Measurements from ENCODE around the gene ELAVL4.
"Not testable (repeated sequence)": the region's sequence is repeated elsewhere in the genome, so short reads cannot be mapped to it uniquely, and the experiment has no call there.

Gene ELAVL4

DNA sequence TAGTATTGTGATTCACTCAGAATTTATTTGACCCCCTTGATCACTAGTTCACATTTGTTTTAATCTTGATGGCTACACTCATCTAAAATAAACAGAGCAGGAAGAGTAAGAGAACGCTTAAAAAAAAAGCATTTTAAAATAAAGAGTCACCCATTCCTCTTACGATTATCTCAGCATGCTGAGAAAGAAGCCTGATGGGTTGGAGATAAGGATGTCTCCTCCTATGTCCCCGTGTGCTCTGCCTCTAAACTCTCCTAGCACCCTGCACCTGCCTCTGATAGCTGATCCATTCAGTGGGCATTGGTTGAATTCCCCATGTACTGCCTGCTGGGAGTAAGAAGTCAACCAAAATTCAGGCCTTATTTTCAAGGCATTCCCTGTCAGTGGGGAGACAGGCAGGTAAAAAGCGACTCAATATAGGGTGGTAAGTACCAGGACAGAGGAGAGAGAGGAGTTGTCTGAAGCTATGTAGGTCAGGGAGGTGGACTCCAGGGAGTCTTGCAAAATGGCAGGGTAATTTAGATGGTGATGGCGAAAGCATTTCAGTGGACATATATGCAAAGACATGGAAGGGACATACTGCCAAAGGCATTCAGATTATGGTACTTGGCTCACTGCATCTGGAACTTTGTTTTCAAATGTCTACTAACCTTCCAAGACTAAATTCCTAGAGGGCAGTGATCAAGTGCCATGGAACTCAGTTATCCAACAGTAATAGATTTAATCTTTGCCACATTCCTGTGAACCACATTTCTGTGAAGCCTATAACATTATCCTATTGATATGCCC is 18.4 kb downstream of the ELAVL4 start:
- no peak for DNase-seq (ENCODE audit: low read depth)

DNA sequence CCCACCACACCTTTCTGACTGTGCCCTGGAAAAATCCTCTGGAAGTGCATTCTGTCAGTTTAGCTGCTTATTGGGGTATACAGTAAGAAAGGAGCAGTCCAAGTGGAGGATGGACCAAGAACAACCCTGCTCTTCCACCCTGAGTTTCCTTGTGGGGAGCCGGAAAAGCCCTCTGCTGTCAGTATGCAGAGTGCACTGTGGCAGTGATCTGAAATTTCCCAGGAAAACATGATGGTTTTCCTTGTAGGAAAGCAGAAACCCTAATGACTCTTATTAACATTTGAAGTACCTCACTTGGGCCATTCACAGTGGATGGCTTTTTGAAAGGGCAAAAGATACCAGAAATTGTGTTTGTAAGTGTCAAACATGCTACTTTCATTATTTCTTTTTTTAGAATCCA is 20.5 kb downstream of the ELAVL4 start:
- no peak for DNase-seq (ENCODE audit: low read depth)

DNA sequence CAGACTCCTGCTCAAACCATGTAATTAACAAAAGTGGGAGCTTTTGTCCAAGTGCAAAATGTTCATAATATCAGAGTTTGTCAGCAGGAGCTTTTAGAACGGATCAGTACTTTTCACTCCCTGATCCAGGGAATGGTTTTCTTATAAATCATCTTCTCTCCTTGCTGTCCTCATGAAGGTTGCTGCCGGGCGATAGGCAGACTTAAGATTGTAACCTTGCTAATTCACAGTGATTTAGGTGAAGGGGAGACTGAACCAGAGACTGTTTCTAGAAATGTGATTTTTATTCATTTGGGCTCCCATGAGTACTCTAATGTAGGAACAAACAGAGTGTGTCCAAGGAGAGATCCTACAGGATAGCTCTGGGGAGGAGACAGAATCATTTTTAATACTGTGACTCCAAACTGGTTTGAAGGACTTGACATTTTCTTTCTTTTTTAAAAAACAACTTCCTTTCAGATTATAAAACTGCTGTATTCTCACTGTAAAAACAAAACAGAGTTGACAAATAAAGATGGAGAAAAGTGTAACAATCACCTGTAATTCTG is 23.7 kb downstream of the ELAVL4 start:
- no peak for DNase-seq (ENCODE audit: low read depth)

DNA sequence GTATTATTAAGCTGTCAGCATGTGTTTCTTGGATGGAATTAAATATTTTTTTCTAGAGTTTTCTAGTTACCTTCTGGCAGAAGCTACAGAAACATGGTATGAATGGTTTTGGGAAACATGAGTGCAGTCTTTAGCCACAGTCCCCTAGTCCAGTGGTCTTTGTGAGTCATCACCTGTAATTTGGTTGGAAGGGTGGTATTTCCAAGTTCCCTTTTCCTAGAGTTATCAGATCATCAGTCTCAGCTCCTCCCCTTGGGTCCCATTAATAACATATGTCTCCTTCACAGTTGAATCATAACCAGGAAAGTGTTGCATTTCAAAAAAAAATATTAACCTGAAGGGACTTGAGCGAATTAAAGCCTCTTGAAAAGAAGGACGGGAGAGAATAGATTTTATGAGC is 27.0 kb downstream of the ELAVL4 start:
- DNase-seq (ENCODE audit: low read depth), result no peak

DNA sequence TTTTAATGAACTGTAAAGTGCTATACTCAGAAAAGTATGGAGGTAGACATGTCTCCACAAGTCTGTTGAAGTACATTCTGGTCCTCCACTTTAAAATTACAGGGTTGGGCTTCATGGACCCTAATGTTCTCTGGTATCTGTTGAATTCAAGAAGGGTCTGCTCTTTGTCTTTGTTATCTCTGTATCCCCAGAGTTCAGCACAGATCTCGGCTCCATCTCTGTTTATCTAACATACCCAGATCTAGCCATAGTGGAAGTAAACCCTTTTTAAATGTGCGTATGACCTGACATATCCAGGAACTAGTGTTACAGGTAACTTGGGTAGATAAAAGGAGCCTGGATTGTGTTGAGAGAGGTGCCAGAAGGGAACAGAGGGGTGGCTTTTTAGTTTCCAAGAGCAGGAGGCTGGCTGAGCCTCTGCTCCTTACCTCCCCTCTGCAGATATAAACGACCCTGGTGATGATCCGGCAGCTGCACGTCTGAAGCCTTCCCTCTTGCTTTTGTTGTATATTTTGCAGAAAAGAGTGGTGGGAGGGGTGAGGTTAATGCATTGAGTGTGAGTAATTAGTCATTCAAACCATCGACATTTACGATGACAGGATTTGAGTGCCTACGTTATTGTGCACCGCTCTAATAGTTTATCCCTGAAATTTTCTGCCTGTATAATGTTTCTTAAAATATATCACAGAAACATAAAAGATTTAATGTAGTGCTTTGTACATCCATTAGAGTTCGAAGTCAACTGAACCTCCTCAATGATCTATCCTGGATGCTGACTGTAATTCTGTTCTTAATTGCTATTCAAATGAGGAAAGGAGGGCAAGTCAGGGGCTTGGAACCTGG is 30.8 kb downstream of the ELAVL4 start:
- no peak for DNase-seq (ENCODE audit: low read depth)

DNA sequence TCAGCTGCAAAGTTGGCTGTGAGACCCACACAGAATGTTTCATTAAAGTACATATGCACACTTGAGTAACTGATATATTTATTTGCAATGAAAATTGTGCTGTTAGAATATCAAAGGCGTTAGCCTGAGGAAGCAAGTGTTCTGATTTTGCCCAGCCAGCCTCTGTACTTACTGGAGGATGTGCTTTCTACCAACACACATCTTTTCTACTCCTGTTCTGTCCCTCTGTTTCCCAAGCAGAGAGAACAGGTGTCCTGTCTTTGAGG is 31.4 kb downstream of the ELAVL4 start:
- DNase-seq (ENCODE audit: low read depth), result no peak

DNA sequence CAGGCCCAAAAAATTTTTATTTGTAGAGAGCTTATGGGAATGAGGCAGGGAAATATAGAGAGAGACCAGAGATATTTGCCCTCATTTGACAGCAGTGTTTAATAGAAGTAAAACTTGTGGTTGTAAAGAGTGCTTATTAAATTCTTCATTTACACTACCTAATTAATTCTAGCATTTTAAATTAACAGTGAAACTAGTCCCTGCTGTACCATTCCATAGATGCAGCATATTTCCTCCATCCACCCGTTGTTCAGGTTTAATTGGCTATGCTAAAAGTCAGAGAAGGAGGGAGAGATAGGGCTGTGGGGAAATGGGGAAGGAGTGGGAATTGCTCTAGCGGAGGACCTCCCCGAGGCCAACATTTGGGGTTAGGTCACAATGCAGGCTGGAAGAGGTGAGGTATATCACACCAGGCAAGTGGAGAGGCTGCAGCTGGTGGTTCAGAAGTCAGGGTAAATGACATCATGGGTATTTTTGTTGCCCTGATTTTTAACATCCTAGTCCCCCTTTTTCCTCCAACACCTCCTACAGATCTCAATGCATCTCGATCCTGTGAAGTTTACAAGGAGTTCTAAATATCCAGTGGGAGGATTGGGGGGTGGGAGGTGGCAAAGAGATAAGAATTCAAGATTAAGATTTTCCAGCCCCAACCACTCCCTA is 38.6 kb downstream of the ELAVL4 start:
- DNase-seq (ENCODE audit: low read depth), result no peak

DNA sequence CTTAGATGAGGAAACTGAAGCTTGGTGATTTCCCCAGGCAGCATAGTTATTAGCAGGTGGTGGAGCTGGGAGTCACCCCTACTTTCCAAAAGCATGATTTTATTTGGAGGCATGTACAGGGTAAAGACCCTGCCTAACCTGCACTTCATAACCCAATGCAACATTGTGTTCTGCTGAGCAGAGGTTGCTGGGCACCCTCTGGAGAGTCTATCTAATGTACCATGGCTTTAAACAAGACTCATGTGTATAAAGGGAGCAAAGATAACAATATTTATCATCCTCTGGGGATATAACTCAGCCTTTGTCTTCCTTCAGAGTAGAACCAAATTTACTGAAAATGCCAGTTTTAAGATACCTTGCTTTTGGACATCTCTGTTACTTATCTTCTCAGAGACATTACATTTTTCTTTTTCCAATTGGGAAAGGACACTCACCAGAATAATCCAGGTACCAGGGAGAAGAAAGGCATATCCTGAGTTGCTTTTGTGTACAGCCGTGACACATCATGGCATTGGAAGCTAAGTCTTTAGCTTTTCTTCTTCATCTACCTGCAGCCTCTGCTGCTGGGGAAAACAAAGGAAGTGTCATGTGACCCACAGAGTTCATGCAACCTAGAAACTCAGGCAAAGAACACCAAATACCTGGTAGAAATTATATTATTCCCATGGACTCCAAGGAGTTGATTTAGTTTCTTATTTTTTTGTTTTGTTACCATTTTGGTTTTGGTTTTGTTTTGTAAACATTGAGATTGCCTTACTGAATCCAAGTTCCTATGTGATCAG is 39.6 kb downstream of the ELAVL4 start:
- no peak for DNase-seq (ENCODE audit: low read depth)

DNA sequence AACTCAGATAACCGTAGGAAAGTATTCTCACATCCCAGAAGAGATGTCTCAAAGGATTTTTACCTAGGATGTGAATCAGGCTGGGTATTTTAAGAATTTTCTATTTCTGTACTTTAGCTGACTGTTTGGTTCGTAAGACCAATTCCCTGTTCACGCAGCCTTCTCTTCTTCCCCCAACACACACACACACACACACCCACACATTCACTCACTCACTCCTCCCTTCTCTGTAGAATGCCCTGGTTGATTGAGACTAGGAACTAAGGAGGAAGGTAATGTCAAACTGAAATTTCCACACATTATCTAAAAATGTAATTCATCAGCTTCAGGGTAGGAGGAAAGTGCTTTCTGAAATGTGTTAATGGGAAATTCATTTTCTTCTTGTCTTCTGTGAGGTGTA is 43.5 kb downstream of the ELAVL4 start:
- no peak for DNase-seq (ENCODE audit: low read depth)

DNA sequence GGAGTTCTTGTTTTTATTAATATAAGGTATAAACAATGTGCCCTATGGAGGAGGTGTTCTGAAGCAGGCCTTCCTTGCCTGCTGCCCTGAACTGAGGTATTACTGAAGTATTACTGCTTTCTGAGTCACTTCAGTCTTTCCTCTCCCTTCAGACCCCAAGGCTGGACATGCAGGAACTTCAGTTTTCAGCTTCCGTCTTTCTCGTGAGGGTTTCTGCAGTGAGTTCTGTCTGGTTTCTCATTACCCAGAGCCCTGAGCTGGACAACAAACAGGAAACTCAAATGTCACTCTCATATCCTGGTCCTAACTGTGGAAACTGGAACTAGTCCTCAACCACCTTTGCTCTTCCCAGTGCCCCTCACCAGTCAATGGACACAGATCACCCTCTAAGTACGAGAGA is 46.8 kb downstream of the ELAVL4 start:
- DNase-seq (ENCODE audit: low read depth), result no peak

DNA sequence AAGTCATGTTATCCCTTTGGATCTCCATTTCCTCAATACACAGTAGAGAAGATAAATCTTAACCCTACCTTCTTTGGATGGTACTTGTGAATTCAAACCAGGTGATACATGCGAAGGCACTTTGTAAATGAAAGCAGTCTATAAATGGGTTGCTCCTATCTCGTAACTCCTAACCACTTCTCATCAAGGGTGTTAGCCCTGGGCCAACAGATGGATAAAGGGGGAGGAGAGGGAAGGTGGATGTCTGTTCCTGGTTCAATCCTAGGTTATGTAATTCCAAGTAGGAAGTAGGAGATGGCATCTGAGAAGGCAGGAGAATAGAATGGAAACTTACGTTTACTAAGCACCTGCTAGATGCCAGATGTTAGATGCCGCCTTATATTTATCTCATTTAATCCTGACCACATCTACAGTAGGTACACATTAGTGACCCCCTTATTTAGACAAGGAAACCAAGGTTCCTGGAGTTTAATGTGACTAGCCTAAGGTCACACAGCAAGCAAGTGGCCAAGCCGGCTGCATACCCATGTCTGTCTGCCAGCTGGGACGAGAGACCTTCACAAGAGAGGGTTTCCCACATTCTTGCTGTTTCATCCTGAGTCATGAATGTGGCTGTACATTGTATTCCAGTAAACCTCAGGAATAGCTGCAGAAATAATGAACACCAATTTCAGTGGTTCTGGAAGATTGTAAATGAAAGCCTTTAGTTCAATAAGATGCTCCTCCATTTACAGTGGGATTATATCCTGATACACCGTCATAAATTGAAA is 47.7 kb downstream of the ELAVL4 start:
- DNase-seq (ENCODE audit: low read depth), result no peak

DNA sequence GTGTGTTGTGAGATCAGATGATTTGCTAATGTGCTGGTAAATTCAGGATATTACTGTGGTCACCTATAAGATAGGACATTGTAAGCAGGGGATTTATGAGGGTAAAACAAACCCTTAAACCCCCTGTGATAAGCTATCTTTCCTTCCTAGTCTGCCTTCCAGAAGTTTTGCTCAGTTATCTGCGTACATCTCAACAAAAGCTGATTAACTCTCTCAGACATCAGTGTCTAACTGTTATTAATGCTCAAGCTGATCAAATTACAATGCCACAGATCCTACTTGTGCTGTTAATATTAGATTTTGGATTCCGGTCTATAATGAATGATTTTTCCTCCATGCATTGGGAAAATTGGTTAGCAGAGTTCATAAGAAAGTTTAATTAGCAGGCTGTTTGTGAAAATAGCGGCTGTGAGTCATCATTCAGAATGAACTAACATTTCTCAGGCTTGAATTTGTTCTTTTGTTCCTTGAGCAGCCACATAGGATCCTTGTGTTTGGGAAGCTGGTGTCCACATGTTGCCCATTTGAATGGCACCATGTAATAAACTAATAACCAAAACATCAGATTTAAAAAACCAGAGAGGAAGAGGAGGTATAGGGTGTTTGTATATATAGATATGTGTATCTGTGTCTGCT is 48.7 kb downstream of the ELAVL4 start:
- no peak for DNase-seq (ENCODE audit: low read depth)

DNA sequence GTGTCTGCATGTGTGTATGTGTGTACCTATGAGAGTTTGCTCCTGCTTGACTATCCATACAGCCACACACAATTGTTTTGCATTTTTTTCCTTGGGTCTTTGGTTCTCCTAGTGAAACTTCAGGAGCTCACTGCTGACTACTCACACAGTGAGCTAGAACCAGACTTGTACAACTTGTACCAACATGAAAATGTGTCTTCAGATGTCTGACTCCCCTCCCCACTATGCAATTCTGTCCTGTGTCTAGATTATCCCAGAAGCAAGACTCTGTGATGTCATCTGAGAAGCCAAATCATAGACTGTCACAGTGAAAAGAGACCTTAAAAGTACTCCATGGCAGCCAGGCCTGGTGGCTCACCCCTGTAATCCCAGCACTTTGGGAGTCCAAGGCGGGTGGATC is 49.7 kb downstream of the ELAVL4 start:
- no peak for DNase-seq (ENCODE audit: low read depth)

DNA sequence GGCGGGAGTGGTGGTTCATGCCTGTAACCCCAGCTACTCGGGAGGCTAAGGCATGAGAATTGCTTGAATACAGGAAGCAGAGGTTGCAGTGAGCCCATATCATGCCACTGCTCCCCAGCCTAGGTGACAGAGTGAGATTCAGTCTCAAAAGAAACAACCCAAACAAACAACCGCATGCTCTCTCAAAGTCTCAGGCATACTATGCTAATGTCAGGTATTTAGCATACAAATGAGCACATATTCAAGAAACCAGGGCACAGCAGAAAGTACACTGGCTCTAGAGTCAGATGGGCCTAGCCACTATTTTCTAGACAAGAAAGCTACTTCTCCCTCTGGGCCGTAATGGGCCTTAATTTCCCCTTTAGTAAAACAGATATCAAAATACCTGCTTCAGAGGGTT is 55.0 kb downstream of the ELAVL4 start:
- no peak for DNase-seq (ENCODE audit: low read depth)

DNA sequence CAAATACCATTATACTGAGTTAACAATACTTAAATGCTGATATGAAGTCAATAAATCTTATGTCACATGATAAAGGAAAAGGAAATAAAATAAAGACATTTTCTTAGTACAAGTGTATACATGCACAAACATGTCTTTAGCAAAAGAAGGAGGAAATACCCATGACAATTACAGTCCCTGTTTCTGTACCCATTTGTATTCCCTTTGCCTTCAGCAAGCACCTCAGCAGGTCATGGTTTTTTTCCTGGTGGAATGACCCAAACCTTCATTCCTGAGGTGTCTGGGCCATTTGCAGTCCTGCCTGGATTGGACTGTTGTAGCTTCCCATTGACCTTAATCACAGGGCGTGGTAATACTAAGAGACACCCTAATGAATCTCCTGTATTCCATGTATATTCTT is 57.6 kb downstream of the ELAVL4 start:
- DNase-seq (ENCODE audit: low read depth), result not testable (repeated sequence)

DNA sequence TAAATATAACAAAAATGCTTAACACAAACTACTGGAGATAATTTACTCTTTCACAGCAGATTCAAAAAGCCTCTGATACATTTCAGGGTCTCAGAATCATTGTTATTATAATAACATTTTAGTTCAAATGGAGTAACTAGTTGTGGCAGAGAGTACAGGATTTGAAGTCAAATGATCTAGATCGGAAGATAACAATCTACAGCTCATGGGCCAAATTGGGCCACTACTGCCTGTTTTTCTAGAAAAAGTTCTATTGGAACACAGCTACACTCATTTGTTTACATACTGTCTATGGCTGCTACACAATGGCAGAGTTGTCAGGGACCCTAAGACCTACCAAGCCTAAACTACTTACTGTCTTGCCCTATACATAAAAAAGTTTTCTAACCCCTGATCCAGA is 63.6 kb downstream of the ELAVL4 start:
- DNase-seq (ENCODE audit: low read depth), result no peak

DNA sequence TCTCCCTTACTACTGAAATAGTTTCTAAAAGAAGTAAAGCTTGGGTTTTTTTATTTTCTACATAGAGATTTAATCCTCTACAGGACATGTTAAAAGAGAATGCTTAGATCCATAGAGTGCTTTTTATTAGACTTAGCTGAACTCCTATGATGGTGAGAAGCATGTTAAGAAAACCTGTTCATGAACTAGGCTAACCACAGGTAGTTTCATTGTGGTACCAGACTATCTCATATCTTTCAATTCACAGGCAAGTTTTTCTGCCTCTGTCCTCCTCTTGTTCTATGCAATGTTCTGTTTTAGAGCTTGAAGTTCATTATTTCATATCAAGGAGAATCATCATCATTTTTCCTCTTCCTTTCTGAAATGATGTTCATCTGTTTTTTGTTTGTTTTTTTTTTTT is 65.4 kb downstream of the ELAVL4 start:
- DNase-seq (ENCODE audit: low read depth), result no peak

DNA sequence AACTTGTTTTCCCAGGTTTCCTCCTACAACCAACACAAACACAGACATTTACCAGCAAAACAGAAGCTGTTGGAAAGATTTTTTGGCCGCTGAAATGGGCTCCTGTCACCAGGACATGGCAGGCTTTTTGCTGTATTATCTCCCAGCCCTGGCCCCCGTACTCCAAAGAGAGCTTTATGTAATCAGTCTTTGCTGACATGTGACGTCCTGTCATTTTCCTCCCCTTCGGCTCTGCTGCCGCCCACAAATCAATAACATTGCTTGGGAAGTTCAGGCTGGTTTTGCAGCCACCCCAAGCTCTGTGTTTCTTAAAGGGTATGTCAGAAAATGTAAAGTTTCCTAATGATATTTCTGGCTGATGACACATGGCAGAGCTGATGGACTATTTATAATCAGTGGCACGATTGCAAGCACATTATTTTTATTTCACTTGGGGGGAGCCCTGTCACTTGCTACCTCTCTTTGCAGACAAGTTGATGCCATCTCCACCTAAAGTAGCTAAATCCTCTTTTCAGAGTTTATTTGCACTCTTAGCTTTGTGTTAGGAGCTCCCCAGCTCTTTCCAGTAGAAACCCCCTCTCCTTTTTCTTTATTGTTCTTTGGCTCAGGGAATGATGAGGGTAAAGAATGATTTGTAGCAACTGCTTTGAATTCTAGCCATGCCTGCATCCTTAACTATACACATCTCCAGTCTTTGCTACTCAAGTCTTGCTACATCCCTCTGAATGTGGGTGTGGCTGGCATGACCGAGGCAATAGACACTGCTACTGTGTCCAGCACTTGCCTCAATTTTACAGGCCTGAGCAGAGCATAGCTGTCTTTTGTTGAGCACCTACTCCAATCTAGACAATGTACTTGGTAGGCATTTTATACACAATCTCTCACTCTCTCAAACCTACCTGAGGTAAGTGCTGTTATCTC is 67.3 kb downstream of the ELAVL4 start:
- no peak for DNase-seq (ENCODE audit: low read depth)

DNA sequence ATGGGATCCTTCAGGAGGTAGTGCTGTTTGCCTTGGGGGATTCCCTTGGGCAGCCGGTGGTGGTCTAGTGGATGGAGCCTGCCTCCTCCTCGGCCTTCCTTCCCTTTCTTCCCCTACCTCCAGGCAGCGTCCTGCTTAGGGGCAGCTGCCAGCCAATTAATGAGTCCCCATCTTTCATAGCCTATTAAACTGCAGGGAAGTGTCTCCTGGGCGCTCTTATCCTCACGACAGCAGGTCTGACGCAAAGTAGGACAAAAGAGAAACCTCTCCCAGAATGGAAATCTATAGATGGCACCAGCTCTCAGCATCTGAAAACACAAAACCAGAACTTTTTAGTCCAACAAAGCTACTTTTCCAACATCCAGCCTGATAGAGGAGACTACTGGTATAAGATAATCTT is 69.3 kb downstream of the ELAVL4 start:
- no peak for DNase-seq (ENCODE audit: low read depth)

DNA sequence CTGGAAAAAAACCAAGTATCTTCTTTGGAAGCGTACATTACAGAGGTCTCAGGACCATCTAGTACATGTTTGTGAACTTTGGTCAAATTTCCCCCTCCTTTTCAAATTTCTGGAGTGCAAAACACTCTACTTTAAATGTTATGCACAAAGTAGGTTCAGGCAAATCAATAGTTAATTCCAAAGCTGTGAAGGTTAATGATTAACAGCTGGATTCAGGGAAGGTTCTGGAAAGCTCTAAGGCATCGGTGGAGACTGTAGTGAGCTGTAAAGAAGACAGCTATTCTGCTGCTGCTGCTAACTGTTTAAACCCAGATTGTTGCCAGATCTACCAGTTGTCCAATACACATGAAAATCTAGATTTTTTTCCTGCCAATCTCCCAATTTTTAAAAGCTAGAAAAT is 70.9 kb downstream of the ELAVL4 start:
- no peak for DNase-seq (ENCODE audit: low read depth)
